Trophoblast cell (in vitro differentiated cells and primary cell): ENCODE data around the gene FEV.

Source experiments
- DNase-seq, 2 donors: peaks; one replicate each; pipeline ENCODE4 v3.0.0-alpha.2; 2016
- H2AFZ ChIP-seq: 2 replicates; pipeline ENCODE4 v1.6.1; 2013; ENCODE audit warnings: low read length, moderate library complexity, mild to moderate bottlenecking; ENCODE audit not compliant: insufficient read depth, poor library complexity
- H2AK5ac ChIP-seq: 2 replicates; pipeline ENCODE4 v1.6.1; 2013; ENCODE audit warnings: mild to moderate bottlenecking, low read length
- H2BK120ac ChIP-seq: 2 replicates; pipeline ENCODE4 v1.6.1; 2013; ENCODE audit warnings: low read length, mild to moderate bottlenecking, moderate library complexity; ENCODE audit not compliant: insufficient read depth, poor library complexity
- H2BK12ac ChIP-seq: 2 replicates; pipeline ENCODE4 v1.6.1; 2013; ENCODE audit warnings: mild to moderate bottlenecking, low read length, moderate library complexity
- H2BK5ac ChIP-seq: 2 replicates; pipeline ENCODE4 v1.6.1; 2013; ENCODE audit warnings: low read length, low read depth, moderate library complexity, mild to moderate bottlenecking; ENCODE audit not compliant: poor library complexity
- H3K14ac ChIP-seq: 2 replicates; pipeline ENCODE4 v1.6.1; 2013; ENCODE audit warnings: mild to moderate bottlenecking, low read length
- H3K18ac ChIP-seq: 2 replicates; pipeline ENCODE4 v1.6.1; 2013; ENCODE audit warnings: mild to moderate bottlenecking, low read length
- H3K23ac ChIP-seq: 2 replicates; pipeline ENCODE4 v1.6.1; 2013; ENCODE audit warnings: low read length
- H3K27ac ChIP-seq: 2 replicates; pipeline ENCODE4 v1.5.1; 2013; ENCODE audit warnings: low read depth, mild to moderate bottlenecking, inconsistent platforms, low read length, moderate library complexity
- H3K27me3 ChIP-seq: 2 replicates; pipeline ENCODE4 v1.6.1; 2013; ENCODE audit warnings: inconsistent platforms, mild to moderate bottlenecking, low read length, moderate library complexity; ENCODE audit not compliant: insufficient read depth
- H3K36me3 ChIP-seq, 2 experiments: 1 replicate in 1 of 2; 2 replicates in 1 of 2; pipeline ENCODE4 v1.6.1; 2013; ENCODE audit warnings: low read length in 2 of 2, mild to moderate bottlenecking in 2 of 2, moderate library complexity in 1 of 2; ENCODE audit not compliant: insufficient read depth in 2 of 2, control insufficient read depth in 1 of 2
- H3K4ac ChIP-seq: 2 replicates; pipeline ENCODE4 v1.6.1; 2013; ENCODE audit warnings: low read depth, mild to moderate bottlenecking, low read length, moderate library complexity
- H3K4me1 ChIP-seq, 2 experiments: 1 replicate in 1 of 2; 2 replicates in 1 of 2; pipeline ENCODE4 v1.6.1; 2013; ENCODE audit warnings: low read length in 2 of 2, mild to moderate bottlenecking in 2 of 2, moderate library complexity in 1 of 2; ENCODE audit not compliant: insufficient read depth in 2 of 2, control insufficient read depth in 1 of 2
- H3K4me2 ChIP-seq: 2 replicates; pipeline ENCODE4 v1.6.1; 2013; ENCODE audit warnings: inconsistent platforms, mild to moderate bottlenecking, low read length, moderate library complexity
- H3K4me3 ChIP-seq: 2 replicates; pipeline ENCODE4 v1.5.1; 2013; ENCODE audit warnings: mild to moderate bottlenecking, low read depth, low read length, inconsistent platforms
- H3K79me1 ChIP-seq: one replicate; pipeline ENCODE4 v1.6.1; 2013; ENCODE audit warnings: low read length
- H3K79me2 ChIP-seq: 2 replicates; pipeline ENCODE4 v1.6.1; 2013; ENCODE audit warnings: low read length, mild to moderate bottlenecking; ENCODE audit not compliant: control insufficient read depth, insufficient read depth, poor library complexity
- H3K9ac ChIP-seq: 2 replicates; pipeline ENCODE4 v1.6.1; 2013; ENCODE audit warnings: mild to moderate bottlenecking, low read length
- H3K9me3 ChIP-seq: 2 replicates; pipeline ENCODE4 v1.6.1; 2013; ENCODE audit warnings: low read depth, mild to moderate bottlenecking, control low read depth, inconsistent platforms, low read length; ENCODE audit not compliant: insufficient read depth
- H4K12ac ChIP-seq: 2 replicates; pipeline ENCODE4 v1.6.1; 2013; ENCODE audit warnings: low read depth, mild to moderate bottlenecking, low read length, moderate library complexity
- H4K8ac ChIP-seq: 2 replicates; pipeline ENCODE4 v1.6.1; 2013; ENCODE audit warnings: low read depth, mild to moderate bottlenecking, low read length, moderate library complexity
- H4K91ac ChIP-seq: one replicate; pipeline ENCODE4 v1.6.1; 2013; ENCODE audit warnings: low read depth, mild to moderate bottlenecking, low read length, moderate library complexity
- WGBS: extraction: QIAGEN DNeasy Blood & Tissue Kit; methylation state at CpG from one replicate; pipeline ENCODE4 v1.1.7; 2013; ENCODE audit warnings: missing lambda C conversion rate; ENCODE audit not compliant: insufficient read length, insufficient coverage; ENCODE audit errors: extremely low coverage; 5-methylcytosine and 5-hydroxymethylcytosine counted together

FEV gene

DNA sequence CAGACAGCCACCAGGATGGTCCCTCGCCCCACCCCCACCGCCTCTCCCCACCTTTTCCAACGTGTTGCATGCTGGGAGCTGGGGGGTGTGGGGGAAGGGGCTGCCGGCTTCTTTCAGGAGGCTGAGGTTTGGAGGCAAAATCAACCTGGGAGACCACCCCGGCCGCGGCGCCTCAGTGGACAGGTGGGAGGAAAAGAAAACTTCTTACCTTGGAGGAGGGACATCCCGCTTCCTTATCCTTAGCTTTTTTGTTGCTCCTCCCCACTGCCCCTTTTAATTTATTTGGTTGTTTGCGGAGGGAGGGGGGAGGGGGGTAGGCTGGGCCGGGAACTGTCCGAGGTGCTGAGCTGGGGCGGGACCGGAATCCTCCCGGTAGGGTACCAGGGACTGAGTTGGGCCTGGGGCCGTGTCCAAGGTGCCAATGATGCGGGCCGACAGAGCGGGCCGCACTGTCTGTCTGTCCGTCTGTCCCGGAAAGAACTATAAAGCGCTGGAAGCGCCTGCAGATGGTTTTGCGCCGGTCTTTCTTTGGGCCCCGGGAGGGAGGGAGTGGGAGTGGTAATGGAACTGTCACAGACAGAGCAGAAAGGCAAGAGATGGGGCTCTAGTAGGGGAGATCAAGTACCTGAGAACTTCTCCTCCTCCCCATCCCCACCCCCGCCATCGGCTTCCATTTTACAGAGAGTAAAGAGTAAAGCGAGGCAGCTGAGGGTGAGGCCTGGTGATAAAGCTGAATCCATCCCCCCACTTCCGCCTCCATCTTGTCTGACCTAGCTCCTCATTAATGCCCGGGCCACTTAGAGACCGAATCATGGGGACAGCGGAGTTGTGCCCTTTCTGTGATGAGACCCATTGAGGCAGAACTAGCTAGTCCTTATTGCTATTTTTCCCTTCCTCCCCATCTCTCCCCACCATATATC, 23.1 kb downstream of the FEV start:
- H3K36me3 ChIP-seq, result no peaks in the 10 kb centered on the region
- WGBS, result no CpG with 5 or more reads among the region's 34 CpGs
- H3K18ac ChIP-seq, result no peak overlapping the region
- peaks cover 13% of the 10 kb centered on the region for H3K9me3 ChIP-seq
- peaks cover 7 to 12% of the 10 kb centered on the region in 2 experiments for H3K4me1 ChIP-seq
- H2BK5ac ChIP-seq, result no peak overlapping the region
- no peak overlapping the region for H2AFZ ChIP-seq
- no peak overlapping the region for H2BK120ac ChIP-seq
- no peak overlapping the region for H3K4ac ChIP-seq
- no peak overlapping the region for H3K27ac ChIP-seq
- no peak overlapping the region for H3K23ac ChIP-seq
- H3K79me1 ChIP-seq, result no peaks in the 10 kb centered on the region
- H3K4me2 ChIP-seq, result no peak overlapping the region
- no peak overlapping the region for H2BK12ac ChIP-seq
- peaks cover 38% of the 10 kb centered on the region for H3K27me3 ChIP-seq
- no peak overlapping the region for H3K9ac ChIP-seq
- H3K4me3 ChIP-seq, result no peak overlapping the region
- no peak overlapping the region for H4K8ac ChIP-seq
- no peak overlapping the region for H3K14ac ChIP-seq
- H2AK5ac ChIP-seq, result no peak overlapping the region
- H4K91ac ChIP-seq, result no peak overlapping the region
- H4K12ac ChIP-seq, result no peak overlapping the region
- DNase-seq, result no peak
- H3K79me2 ChIP-seq, result no peaks in the 10 kb centered on the region

DNA sequence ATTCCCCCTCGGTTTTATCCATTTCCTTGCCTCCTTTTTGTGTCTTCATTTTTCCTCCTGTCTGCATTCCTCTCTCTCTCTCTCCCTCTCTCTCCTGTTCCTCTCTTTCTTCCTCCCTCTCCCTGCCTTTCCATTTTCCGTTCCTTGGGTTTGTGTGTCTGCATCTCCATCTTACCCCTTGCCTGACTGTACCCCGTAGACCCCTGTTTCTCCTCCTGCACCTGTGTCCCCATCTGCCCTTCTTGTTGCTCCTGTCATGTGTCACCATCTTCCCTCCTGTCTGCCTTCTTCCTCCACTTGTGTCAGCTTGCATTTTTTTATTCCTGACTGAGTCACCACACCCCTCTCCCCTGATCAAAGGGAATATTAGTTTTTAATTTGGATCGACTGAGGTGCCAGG, 23.8 kb downstream of the FEV start:
- peaks cover 42% of the 10 kb centered on the region for H3K27me3 ChIP-seq
- no CpG with 5 or more reads among the region's 4 CpGs for WGBS

GRCh38 chr2:218960309-218961165, 24.4 kb downstream of the FEV start:
- Histone ChIP-seq H3K79me2 (no peaks in the 10 kb centered on the region), H3K36me3 (no peaks in the 10 kb centered on the region), H3K23ac (no peak overlapping the region), H3K14ac (no peak overlapping the region), H3K4me3 (peak overlapping the region; percentile 16), H3K4ac (no peak overlapping the region), H4K91ac (no peak overlapping the region), H3K4me1 (peaks cover 7 to 12% of the 10 kb centered on the region in 2 experiments), H4K12ac (no peak overlapping the region), H3K27ac (no peak overlapping the region), H2AK5ac (no peak overlapping the region), H3K9ac (no peak overlapping the region), H3K27me3 (peaks cover 42% of the 10 kb centered on the region), H3K18ac (no peak overlapping the region), H3K4me2 (no peak overlapping the region), H2BK12ac (no peak overlapping the region), H3K9me3 (peaks cover 13% of the 10 kb centered on the region), H2AFZ (no peak overlapping the region), H2BK120ac (no peak overlapping the region), H4K8ac (no peak overlapping the region), H3K79me1 (no peaks in the 10 kb centered on the region), H2BK5ac (no peak overlapping the region)
- DNase-seq, result no peak
- no CpG with 5 or more reads among the region's 87 CpGs for WGBS

More for the DNA sequence above, 23.8 kb downstream of the FEV start:
- Histone ChIP-seq H3K36me3 (no peaks in the 10 kb centered on the region), H3K4me3 (no peak overlapping the region), H2BK120ac (no peak overlapping the region), H2BK5ac (no peak overlapping the region), H3K27ac (no peak overlapping the region), H3K18ac (no peak overlapping the region), H2AK5ac (no peak overlapping the region), H3K4me1 (peaks cover 7 to 12% of the 10 kb centered on the region in 2 experiments), H3K79me1 (no peaks in the 10 kb centered on the region), H4K91ac (no peak overlapping the region), H3K9me3 (peaks cover 13% of the 10 kb centered on the region), H4K8ac (no peak overlapping the region), H2AFZ (no peak overlapping the region), H2BK12ac (no peak overlapping the region), H4K12ac (no peak overlapping the region), H3K14ac (no peak overlapping the region), H3K4me2 (no peak overlapping the region), H3K79me2 (no peaks in the 10 kb centered on the region), H3K4ac (no peak overlapping the region), H3K23ac (no peak overlapping the region), H3K9ac (no peak overlapping the region)
- no peak for DNase-seq

GRCh38 chr2:218959761-218960308, 25.1 kb downstream of the FEV start:
- no CpG with 5 or more reads among the region's 67 CpGs for whole genome bisulfite sequencing
- peaks cover 7 to 12% of the 10 kb centered on the region in 2 experiments for H3K4me1 ChIP-seq
- H2AK5ac ChIP-seq, result no peak overlapping the region
- H3K18ac ChIP-seq, result no peak overlapping the region
- H4K91ac ChIP-seq, result no peak overlapping the region
- no peak overlapping the region for H2BK12ac ChIP-seq
- no peak overlapping the region for H4K8ac ChIP-seq
- H3K4me3 ChIP-seq, result no peak overlapping the region
- H3K79me2 ChIP-seq, result no peaks in the 10 kb centered on the region
- H2AFZ ChIP-seq, result no peak overlapping the region
- no peaks in the 10 kb centered on the region for H3K36me3 ChIP-seq
- H2BK120ac ChIP-seq, result no peak overlapping the region
- peaks cover 13% of the 10 kb centered on the region for H3K9me3 ChIP-seq
- no peak overlapping the region for H4K12ac ChIP-seq
- H3K27me3 ChIP-seq, result peaks cover 45% of the 10 kb centered on the region
- no peak overlapping the region for H3K23ac ChIP-seq
- no peak for DNase-seq
- no peak overlapping the region for H3K27ac ChIP-seq
- H3K4me2 ChIP-seq, result peak overlapping the region; percentile 60
- H3K9ac ChIP-seq, result no peak overlapping the region
- H3K79me1 ChIP-seq, result no peaks in the 10 kb centered on the region
- no peak overlapping the region for H3K14ac ChIP-seq
- H3K4ac ChIP-seq, result no peak overlapping the region
- H2BK5ac ChIP-seq, result no peak overlapping the region
